ENCODE results near the gene NCF2. TPM values are rescaled to one million over a fixed set of nuclear protein-coding genes. Genes with fewer than 3 reads are reported as not detected.

The NCF2 gene
- total RNA-seq, 4 donors from 2014 or later: 16.9 to 48.3 (median 33.9) TPM

DNA sequence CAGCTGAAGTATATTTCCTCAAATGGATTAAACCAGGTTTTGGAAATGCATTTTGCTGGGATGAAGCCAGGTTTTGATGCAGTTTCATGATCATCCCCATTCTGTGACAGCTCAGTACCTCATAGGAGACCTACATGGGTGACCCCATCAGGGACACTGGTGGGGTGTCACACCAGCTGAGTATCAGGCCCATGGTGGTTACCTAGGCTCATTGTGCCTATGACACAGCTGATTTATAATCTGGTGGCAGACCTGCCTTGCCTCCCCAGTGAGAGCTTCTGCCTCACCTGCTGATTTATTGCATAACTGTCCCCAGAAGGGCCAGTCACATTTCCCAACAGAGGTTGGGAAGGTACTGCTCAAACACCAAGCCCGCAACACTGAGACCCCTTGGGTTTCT is 3.8 kb downstream of the NCF2 start:
- no peak overlapping the region for H3K27ac ChIP-seq
- TF ChIP-seq POLR2AphosphoS5 (IDR thresholded peaks at IDR 0.05) (no peak), POLR2A (IDR thresholded peaks at IDR 0.05) (no peak), EP300 (IDR thresholded peaks at IDR 0.05) (no peak)
- TF ChIP-seq, protein P1, sequence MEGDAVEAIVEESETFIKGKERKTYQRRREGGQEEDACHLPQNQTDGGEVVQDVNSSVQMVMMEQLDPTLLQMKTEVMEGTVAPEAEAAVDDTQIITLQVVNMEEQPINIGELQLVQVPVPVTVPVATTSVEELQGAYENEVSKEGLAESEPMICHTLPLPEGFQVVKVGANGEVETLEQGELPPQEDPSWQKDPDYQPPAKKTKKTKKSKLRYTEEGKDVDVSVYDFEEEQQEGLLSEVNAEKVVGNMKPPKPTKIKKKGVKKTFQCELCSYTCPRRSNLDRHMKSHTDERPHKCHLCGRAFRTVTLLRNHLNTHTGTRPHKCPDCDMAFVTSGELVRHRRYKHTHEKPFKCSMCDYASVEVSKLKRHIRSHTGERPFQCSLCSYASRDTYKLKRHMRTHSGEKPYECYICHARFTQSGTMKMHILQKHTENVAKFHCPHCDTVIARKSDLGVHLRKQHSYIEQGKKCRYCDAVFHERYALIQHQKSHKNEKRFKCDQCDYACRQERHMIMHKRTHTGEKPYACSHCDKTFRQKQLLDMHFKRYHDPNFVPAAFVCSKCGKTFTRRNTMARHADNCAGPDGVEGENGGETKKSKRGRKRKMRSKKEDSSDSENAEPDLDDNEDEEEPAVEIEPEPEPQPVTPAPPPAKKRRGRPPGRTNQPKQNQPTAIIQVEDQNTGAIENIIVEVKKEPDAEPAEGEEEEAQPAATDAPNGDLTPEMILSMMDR (IDR thresholded peaks at IDR 0.05): no peak

DNA sequence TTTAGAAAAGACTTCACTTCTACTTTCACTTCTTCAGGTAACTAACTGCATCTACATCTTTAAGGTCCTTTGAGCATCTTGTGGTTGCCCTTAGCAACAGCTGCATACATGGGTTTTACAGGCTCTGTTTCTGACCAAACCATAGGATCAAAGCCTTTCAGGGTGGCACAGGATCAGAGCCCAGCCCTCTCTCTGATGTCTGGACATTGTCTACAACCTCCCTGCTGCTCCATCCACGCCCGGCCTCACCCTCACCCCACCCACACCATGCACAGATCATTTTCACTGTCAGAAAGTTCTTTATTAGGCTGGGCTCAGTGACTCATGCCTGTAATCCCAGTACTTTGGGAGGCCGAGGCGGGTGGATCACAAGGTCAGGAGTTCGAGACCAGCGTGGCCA is 5.2 kb downstream of the NCF2 start:
- Histone ChIP-seq H3K27me3 (no peaks in the 10 kb centered on the region), H3K4me1 (peaks cover 3% of the 10 kb centered on the region), H3K4me3 (no peak overlapping the region), H3K27ac (no peak overlapping the region), H3K36me3 (no peaks in the 10 kb centered on the region), H3K9me3 (no peaks in the 10 kb centered on the region)
- 72% methylated on average over 6 of the region's 6 CpGs for WGBS
- TF ChIP-seq, protein P1 (IDR thresholded peaks at IDR 0.05): no peak
- no peak for TF ChIP-seq POLR2AphosphoS5 (IDR thresholded peaks at IDR 0.05)
- no peak for TF ChIP-seq EP300 (IDR thresholded peaks at IDR 0.05)
- no peak for TF ChIP-seq POLR2A (IDR thresholded peaks at IDR 0.05)
- DNase-seq (ENCODE audit: low spot score in 2 of 2): no peak

More for the DNA sequence above, 3.8 kb downstream of the NCF2 start:
- 100% methylated on average over 1 of the region's 1 CpG for WGBS
- Histone ChIP-seq H3K4me1 (peaks cover 7% of the 10 kb centered on the region), H3K9me3 (no peaks in the 10 kb centered on the region), H3K4me3 (no peak overlapping the region), H3K36me3 (no peaks in the 10 kb centered on the region), H3K27me3 (no peaks in the 10 kb centered on the region)
- peak in 1 of 2 donors; percentile 53 for DNase-seq (ENCODE audit: low spot score in 2 of 2)

GRCh38 chr1:183584147-183584546 is 6.1 kb downstream of the NCF2 start:
- H3K4me3 ChIP-seq: no peak overlapping the region
- DNase-seq (ENCODE audit: low spot score in 2 of 2): no peak
- no peaks in the 10 kb centered on the region for H3K36me3 ChIP-seq
- no peaks in the 10 kb centered on the region for H3K9me3 ChIP-seq
- no peaks in the 10 kb centered on the region for H3K27me3 ChIP-seq
- TF ChIP-seq POLR2AphosphoS5 (IDR thresholded peaks at IDR 0.05): no peak
- TF ChIP-seq POLR2A (IDR thresholded peaks at IDR 0.05): no peak
- TF ChIP-seq, protein P1 (IDR thresholded peaks at IDR 0.05): no peak
- TF ChIP-seq EP300 (IDR thresholded peaks at IDR 0.05): no peak
- H3K27ac ChIP-seq: no peak overlapping the region
- 71% methylated on average over 5 of the region's 5 CpGs for WGBS
- no peaks in the 10 kb centered on the region for H3K4me1 ChIP-seq

- TF ChIP-seq POLR2A (IDR thresholded peaks at IDR 0.05) (no peak), POLR2AphosphoS5 (IDR thresholded peaks at IDR 0.05) (no peak), EP300 (IDR thresholded peaks at IDR 0.05) (no peak)
- H3K27ac ChIP-seq: no peak overlapping the region
- no peaks in the 10 kb centered on the region for H3K27me3 ChIP-seq
- 86% methylated on average over 6 of the region's 6 CpGs for WGBS
- H3K4me3 ChIP-seq: no peak overlapping the region
- H3K4me1 ChIP-seq: no peaks in the 10 kb centered on the region
- DNase-seq (ENCODE audit: low spot score in 2 of 2): no peak
- H3K9me3 ChIP-seq: no peaks in the 10 kb centered on the region
- no peaks in the 10 kb centered on the region for H3K36me3 ChIP-seq
These were observed 6.8 kb downstream of the NCF2 start for GRCh38 chr1:183583466-183583865.

DNA sequence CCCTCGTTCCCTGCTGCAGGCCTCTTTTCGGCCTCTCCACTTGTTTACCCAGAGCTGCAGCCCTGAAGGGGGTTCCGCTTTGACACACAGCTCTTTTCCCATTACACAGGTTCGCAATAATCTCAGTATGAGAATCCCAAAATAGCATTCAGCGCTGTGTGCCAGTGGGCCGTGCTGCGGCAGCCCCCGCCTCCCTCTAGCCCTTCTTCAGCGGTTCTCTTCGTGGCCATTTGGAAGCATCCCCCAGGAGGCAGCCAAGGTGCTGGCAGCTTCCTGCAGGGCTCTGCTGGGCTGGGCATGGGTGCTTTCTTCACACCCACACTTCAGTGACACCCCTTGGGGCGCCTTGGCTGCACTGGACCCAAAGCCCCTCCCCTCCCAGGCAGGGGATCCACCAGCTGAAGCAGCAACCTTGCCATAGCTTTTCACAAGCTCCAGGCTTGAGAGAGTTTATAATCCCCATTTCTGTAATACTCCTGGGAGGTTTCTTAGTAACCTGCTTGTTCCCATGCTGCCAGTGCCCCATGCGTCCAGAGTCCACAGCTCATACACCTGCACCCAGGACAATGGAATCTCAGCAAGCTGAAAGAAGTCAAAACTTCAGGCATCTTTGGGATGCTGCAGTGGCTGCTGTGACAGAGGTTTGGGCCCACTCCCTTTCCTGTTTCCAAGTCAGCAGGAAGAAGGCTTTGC is 8.1 kb downstream of the NCF2 start:
- no peaks in the 10 kb centered on the region for H3K4me1 ChIP-seq
- 90% methylated on average over 10 of the region's 12 CpGs for WGBS

More for the DNA sequence above, 8.1 kb downstream of the NCF2 start:
- TF ChIP-seq POLR2A (IDR thresholded peaks at IDR 0.05) (no peak), POLR2AphosphoS5 (IDR thresholded peaks at IDR 0.05) (no peak), EP300 (IDR thresholded peaks at IDR 0.05) (no peak)
- TF ChIP-seq, protein P1 (IDR thresholded peaks at IDR 0.05): no peak
- H3K4me3 ChIP-seq: no peak overlapping the region
- H3K36me3 ChIP-seq: no peaks in the 10 kb centered on the region
- no peaks in the 10 kb centered on the region for H3K27me3 ChIP-seq
- H3K27ac ChIP-seq: no peak overlapping the region
- DNase-seq (ENCODE audit: low spot score in 2 of 2): no peak
- no peaks in the 10 kb centered on the region for H3K9me3 ChIP-seq
